GM12878 (cell line): ENCODE measurements around the gene SMOC2. TPM values are rescaled to one million over a fixed set of nuclear protein-coding genes. Genes with fewer than 3 reads are reported as not detected.

Experiments
- ATAC-seq: fragments of 200-7000 bp; cut with Tn5 transposase; 3 replicates; pipeline ENCODE4 v1.9.1; 2020; ENCODE audit warnings: mild to moderate bottlenecking, moderate library complexity
- BruUV-seq: library from RNA; stranded (reverse); fragments of 400-500 nt; replicated peaks from 2 replicates; lab custom pipeline; 2021; lab: Mats Ljungman, UMichigan
- CTCF ChIA-PET: fragments of 300-600 bp; sonication (Branson Sonifier 250); formaldehyde crosslinking; extraction: SDS; loops from one replicate; lab custom pipeline; 2021; ENCODE audit warnings: inconsistent platforms; lab: Yijun Ruan, JAX
- POLR2A ChIA-PET: fragments of 350-600 bp; formaldehyde crosslinking; extraction: SDS; loops from one replicate; lab custom pipeline; 2021; ENCODE audit warnings: inconsistent platforms; lab: Charles Lee
- RAD21 ChIA-PET: fragments of 300-600 bp; sonication (Branson Sonifier 250); formaldehyde crosslinking; loops from one replicate; lab custom pipeline; 2023; ENCODE audit warnings: antibody characterized with exemption; ENCODE audit not compliant: unreplicated experiment; lab: Charles Lee
- SMC1A ChIA-PET: fragments of 300-600 bp; sonication (Branson Sonifier 250); formaldehyde crosslinking; loops from one replicate; lab custom pipeline; 2023; ENCODE audit not compliant: unreplicated experiment, uncharacterized antibody; lab: Charles Lee
- DNase-seq: peaks from one replicate; pipeline ENCODE4 v3.0.0-alpha.2; 2011; ENCODE audit warnings: low read depth, low spot score
- FAIRE-seq: peaks from 3 replicates; lab custom pipeline; 2011; peaks lifted over from hg19 to GRCh38; lab: Jason Lieb, UNC
- H2AFZ ChIP-seq: 2 replicates; pipeline ENCODE4 v1.6.0; 2011; ENCODE audit warnings: low read depth, low read length, control low read depth; ENCODE audit not compliant: control insufficient read depth
- H3K27ac ChIP-seq: 2 replicates; pipeline ENCODE4 v1.5.1; 2011; ENCODE audit warnings: control low read depth; ENCODE audit not compliant: control insufficient read depth, insufficient read depth
- H3K27me3 ChIP-seq, 2 experiments: replicated peaks in 1 of 2; 2 replicates each; pipeline versions ENCODE4 v1.6.0 to v1.6.1; 2011; ENCODE audit warnings: low read length in 1 of 2; ENCODE audit not compliant: control insufficient read depth in 2 of 2, insufficient read depth in 2 of 2
- H3K36me3 ChIP-seq, 2 experiments: 2 replicates each; pipeline ENCODE4 v1.5.1; 2011; ENCODE audit warnings: low read length in 1 of 2; ENCODE audit not compliant: control insufficient read depth in 2 of 2, insufficient read depth in 2 of 2
- H3K4me1 ChIP-seq: 2 replicates; pipeline ENCODE4 v1.6.1; 2011; ENCODE audit warnings: mild to moderate bottlenecking, low read length, moderate library complexity, mixed read lengths; ENCODE audit not compliant: control insufficient read depth, insufficient read depth
- H3K4me2 ChIP-seq: 2 replicates; pipeline ENCODE4 v1.6.0; 2011; ENCODE audit warnings: control low read depth; ENCODE audit not compliant: control insufficient read depth, insufficient read depth
- H3K4me3 ChIP-seq: fragments of 200-600 bp; sonication (generic); 2 replicates; pipeline ENCODE4 v1.5.1; 2016
- H3K79me2 ChIP-seq: 2 replicates; pipeline ENCODE4 v1.6.0; 2011; ENCODE audit warnings: low read length; ENCODE audit not compliant: control insufficient read depth, insufficient read depth
- H3K9ac ChIP-seq: 2 replicates; pipeline ENCODE4 v1.8.0; 2011; ENCODE audit warnings: low read length, control low read depth, mixed read lengths; ENCODE audit not compliant: control insufficient read depth, insufficient read depth
- H3K9me3 ChIP-seq: replicated peaks from 3 replicates; pipeline ENCODE4 v1.5.1; 2011; ENCODE audit warnings: mild to moderate bottlenecking, low read length; ENCODE audit not compliant: control insufficient read depth, insufficient read depth
- H4K20me1 ChIP-seq: 2 replicates; pipeline ENCODE4 v1.6.0; 2011; ENCODE audit not compliant: control insufficient read depth, insufficient read depth
- CREM ChIP-seq: IDR thresholded peaks from 2 replicates; pipeline ENCODE4 v1.6.1; 2014; ENCODE audit warnings: antibody characterized with exemption, low read depth
- DPF2 ChIP-seq: fragments of 450-650 bp; IDR thresholded peaks from 2 replicates; pipeline ENCODE4 v1.6.1; 2017; ENCODE audit warnings: mild to moderate bottlenecking
- ETV6 ChIP-seq, 2 experiments: fragments of 450-650 bp in 1 of 2; IDR thresholded peaks in 1 of 2; conservative IDR thresholded peaks in 1 of 2; 2 replicates each; pipeline ENCODE4 v1.6.1; 2014; ENCODE audit warnings: antibody characterized with exemption in 1 of 2, borderline replicate concordance in 1 of 2, low read depth in 1 of 2, mild to moderate bottlenecking in 1 of 2, moderate library complexity in 1 of 2
- FOXM1 ChIP-seq: IDR thresholded peaks from 2 replicates; pipeline ENCODE4 v1.6.1; 2012; ENCODE audit warnings: low read depth, mild to moderate bottlenecking, inconsistent platforms, low read length, moderate library complexity
- MXI1 ChIP-seq: fragments of 150-350 bp; IDR thresholded peaks from 2 replicates; pipeline ENCODE4 v1.6.1; 2011; ENCODE audit warnings: low read depth, mild to moderate bottlenecking, inconsistent platforms, low read length, improper control_type of control experiment
- NR2C2 ChIP-seq: IDR thresholded peaks from 2 replicates; pipeline ENCODE4 v1.6.1; 2011; ENCODE audit warnings: borderline replicate concordance, low read depth; ENCODE audit not compliant: control insufficient read depth, insufficient read length
- NRF1 ChIP-seq: conservative IDR thresholded peaks from 2 replicates; pipeline ENCODE4 v1.6.1; 2011; ENCODE audit warnings: mild to moderate bottlenecking, low read depth, low read length, improper control_type of control experiment
- POLR2AphosphoS2 ChIP-seq: IDR thresholded peaks from 2 replicates; pipeline ENCODE4 v1.6.1; 2011; ENCODE audit warnings: low read depth, mild to moderate bottlenecking, low read length, improper control_type of control experiment, moderate library complexity
- POLR2AphosphoS5 ChIP-seq: IDR thresholded peaks from 2 replicates; pipeline ENCODE4 v1.6.1; 2011; ENCODE audit warnings: mild to moderate bottlenecking, low read length, inconsistent platforms
- SMAD1 ChIP-seq: fragments of 450-650 bp; IDR thresholded peaks from 2 replicates; pipeline ENCODE4 v1.6.1; 2018; ENCODE audit warnings: mild to moderate bottlenecking, low read depth; ENCODE audit not compliant: partially characterized antibody
- YY1 ChIP-seq: IDR thresholded peaks from 2 replicates; pipeline ENCODE4 v1.6.1; 2011; ENCODE audit warnings: low read depth, mild to moderate bottlenecking, low read length
- WGBS: methylation state at CpG from one replicate; pipeline ENCODE4 v1.1.6; 2016; ENCODE audit warnings: low lambda C conversion rate; ENCODE audit not compliant: insufficient replicate concordance, insufficient coverage; ENCODE audit errors: missing lambda C conversion rate; 5-methylcytosine and 5-hydroxymethylcytosine counted together
- in situ Hi-C: fragments of 300-500 bp; cut with MboI; formaldehyde crosslinking; loops from 9 replicates; pipeline ENCODE4 v1.14.3; 2018; ENCODE audit warnings: mixed read lengths
- intact Hi-C: fragments of 100-400 bp; cut with micrococcal nuclease; formaldehyde crosslinking; loops from one replicate; pipeline ENCODE4 v1.14.2; 2022; ENCODE audit not compliant: unreplicated experiment
- polyA plus RNA-seq, 11 experiments: library from polyadenylated mRNA; depleted of rRNA in 4 of 11; unstranded in 6 of 11; stranded (reverse) in 5 of 11; fragments of >200 nt; fragmentation: Nextera tagmentation in 4 of 11; fragmentation: Illumina TruSeq in 1 of 11; extraction: Ambion mirVana in 4 of 11; extraction: Trizol in 1 of 11; gene quantifications; 1 replicate in 1 of 11; 2 replicates in 10 of 11; pipeline versions ENCODE4 v1.2.1 to v1.2.3, GENCODE V29; 2011 to 2016; ENCODE audit warnings: inconsistent platforms in 2 of 11, missing spikeins in 2 of 11, low read depth in 1 of 11
- total RNA-seq, 4 experiments: library from RNA; depleted of rRNA in 3 of 4; stranded (reverse); fragments of >200 nt in 3 of 4; fragmentation: Illumina TruSeq in 1 of 4; extraction: Trizol in 1 of 4; gene quantifications; 2 replicates each; pipeline versions ENCODE4 v1.2.1 to v1.2.3, GENCODE V29; 2013 to 2021
- TF ChIP-seq, protein P1 (sequence below): IDR thresholded peaks from 2 replicates; pipeline ENCODE4 v1.6.1; 2012; ENCODE audit warnings: low read length, inconsistent platforms
- TF ChIP-seq, protein P2 (sequence below): fragments of 150-350 bp; IDR thresholded peaks from 2 replicates; pipeline ENCODE4 v1.6.1; 2016; ENCODE audit warnings: low read depth, low read length
- TF ChIP-seq, protein P3 (sequence below): fragments of 450-650 bp; formaldehyde crosslinking; IDR thresholded peaks from 2 replicates; pipeline ENCODE4 v1.4.0; 2020; ENCODE audit warnings: mild to moderate bottlenecking, moderate library complexity

Gene SMOC2
- total and polyA plus RNA-seq, 10 of the 15 experiments (the other 5 are each of a cell fraction or from before 2014, with no cell fraction given): 0.10 to 0.12 TPM; not detected in 8

DNA sequence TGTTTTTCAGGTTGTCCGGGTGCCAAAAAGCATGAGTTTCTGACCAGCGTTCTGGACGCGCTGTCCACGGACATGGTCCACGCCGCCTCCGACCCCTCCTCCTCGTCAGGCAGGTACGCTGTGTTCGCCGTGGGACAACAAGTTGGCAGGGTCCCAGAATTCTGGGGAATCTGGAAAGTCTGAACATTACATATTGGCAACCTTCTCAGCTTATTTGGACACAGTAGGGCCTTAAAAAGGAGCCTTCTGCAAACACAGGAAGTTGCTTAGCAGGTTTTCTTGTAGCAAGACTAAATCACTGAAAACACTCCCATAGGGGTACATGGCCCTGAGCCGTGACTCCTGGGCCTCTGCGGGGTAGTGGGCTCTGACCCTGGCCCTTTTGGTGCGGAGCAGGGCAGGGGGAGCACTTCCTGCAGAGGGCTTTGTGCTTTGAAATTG, 209.7 kb downstream of the SMOC2 start (continued):
- TF ChIP-seq, protein P1, sequence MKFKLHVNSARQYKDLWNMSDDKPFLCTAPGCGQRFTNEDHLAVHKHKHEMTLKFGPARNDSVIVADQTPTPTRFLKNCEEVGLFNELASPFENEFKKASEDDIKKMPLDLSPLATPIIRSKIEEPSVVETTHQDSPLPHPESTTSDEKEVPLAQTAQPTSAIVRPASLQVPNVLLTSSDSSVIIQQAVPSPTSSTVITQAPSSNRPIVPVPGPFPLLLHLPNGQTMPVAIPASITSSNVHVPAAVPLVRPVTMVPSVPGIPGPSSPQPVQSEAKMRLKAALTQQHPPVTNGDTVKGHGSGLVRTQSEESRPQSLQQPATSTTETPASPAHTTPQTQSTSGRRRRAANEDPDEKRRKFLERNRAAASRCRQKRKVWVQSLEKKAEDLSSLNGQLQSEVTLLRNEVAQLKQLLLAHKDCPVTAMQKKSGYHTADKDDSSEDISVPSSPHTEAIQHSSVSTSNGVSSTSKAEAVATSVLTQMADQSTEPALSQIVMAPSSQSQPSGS: no peak
- no peak for TF ChIP-seq DPF2
- TF ChIP-seq NRF1: no peak
- no peak for TF ChIP-seq POLR2AphosphoS2
- TF ChIP-seq FOXM1: no peak

DNA sequence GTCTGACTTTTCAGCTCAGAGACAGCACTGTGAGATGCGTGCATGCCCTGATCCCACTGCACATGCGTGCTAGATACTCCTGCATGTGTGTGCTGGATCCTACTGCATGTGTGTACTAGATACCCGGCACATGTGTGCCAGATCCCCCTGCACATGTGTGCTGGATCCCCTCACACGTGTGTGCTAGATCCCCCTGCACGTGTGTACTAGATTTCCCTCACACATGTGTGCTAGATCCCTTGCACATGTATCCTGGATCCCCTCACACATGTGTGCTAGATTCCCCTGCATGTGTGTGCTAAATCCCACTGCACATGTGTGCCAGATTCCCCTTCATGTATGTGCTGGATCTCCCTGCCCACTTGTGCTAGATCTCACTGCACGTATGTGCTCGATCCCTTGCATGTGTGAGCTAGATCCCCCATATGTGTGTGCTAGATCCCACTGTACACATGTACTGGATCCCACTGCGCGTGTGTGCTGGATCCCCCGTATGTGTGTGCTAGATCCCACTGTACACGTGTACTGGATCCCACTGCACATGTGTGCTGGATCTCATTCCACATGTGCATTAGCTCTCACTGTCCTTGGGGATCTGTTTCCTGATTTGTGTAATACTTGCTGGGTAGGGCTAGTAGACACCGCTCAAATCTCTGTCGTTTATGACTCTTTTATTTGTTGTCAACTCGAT, 214.6 kb downstream of the SMOC2 start:
- ChIA-PET RAD21 (no interaction called here), SMC1A (interaction anchor here (0.7 kb wide), 1 partner anchor 174 kb away, joined by 3 read pairs; no protein-coding TSS in a partner anchor), CTCF (no interaction called here), POLR2A (no interaction called here)
- intact Hi-C loops: no loop called here
- H3K9ac ChIP-seq: no peak overlapping the region
- no peak overlapping the region for H3K4me2 ChIP-seq
- in situ Hi-C loops: no loop called here
- no peak for DNase-seq
- H3K79me2 ChIP-seq: no peaks in the 10 kb centered on the region
- WGBS: 37% methylated on average over 14 of the region's 14 CpGs
- no TSS peak for BruUV-seq
- no peaks in the 10 kb centered on the region for H4K20me1 ChIP-seq
- no peaks in the 10 kb centered on the region for H3K4me1 ChIP-seq
- no peaks in the 10 kb centered on the region; the same call in 2 of the 3 replicates for H3K9me3 ChIP-seq
- no peak overlapping the region for H2AFZ ChIP-seq
- no peak overlapping the region for H3K4me3 ChIP-seq
- no peak overlapping the region for H3K27ac ChIP-seq
- H3K27me3 ChIP-seq: no peaks in the 10 kb centered on the region
- FAIRE-seq: no peak
- ATAC-seq: no peak
- H3K36me3 ChIP-seq: no peaks in the 10 kb centered on the region
- TF ChIP-seq MXI1: no peak
- TF ChIP-seq, protein P2, sequence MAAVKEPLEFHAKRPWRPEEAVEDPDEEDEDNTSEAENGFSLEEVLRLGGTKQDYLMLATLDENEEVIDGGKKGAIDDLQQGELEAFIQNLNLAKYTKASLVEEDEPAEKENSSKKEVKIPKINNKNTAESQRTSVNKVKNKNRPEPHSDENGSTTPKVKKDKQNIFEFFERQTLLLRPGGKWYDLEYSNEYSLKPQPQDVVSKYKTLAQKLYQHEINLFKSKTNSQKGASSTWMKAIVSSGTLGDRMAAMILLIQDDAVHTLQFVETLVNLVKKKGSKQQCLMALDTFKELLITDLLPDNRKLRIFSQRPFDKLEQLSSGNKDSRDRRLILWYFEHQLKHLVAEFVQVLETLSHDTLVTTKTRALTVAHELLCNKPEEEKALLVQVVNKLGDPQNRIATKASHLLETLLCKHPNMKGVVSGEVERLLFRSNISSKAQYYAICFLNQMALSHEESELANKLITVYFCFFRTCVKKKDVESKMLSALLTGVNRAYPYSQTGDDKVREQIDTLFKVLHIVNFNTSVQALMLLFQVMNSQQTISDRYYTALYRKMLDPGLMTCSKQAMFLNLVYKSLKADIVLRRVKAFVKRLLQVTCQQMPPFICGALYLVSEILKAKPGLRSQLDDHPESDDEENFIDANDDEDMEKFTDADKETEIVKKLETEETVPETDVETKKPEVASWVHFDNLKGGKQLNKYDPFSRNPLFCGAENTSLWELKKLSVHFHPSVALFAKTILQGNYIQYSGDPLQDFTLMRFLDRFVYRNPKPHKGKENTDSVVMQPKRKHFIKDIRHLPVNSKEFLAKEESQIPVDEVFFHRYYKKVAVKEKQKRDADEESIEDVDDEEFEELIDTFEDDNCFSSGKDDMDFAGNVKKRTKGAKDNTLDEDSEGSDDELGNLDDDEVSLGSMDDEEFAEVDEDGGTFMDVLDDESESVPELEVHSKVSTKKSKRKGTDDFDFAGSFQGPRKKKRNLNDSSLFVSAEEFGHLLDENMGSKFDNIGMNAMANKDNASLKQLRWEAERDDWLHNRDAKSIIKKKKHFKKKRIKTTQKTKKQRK: no peak
- no peak for TF ChIP-seq CREM
- no peak for TF ChIP-seq POLR2AphosphoS5
- no peak for TF ChIP-seq YY1
- TF ChIP-seq NR2C2: no peak
- TF ChIP-seq, protein P3, sequence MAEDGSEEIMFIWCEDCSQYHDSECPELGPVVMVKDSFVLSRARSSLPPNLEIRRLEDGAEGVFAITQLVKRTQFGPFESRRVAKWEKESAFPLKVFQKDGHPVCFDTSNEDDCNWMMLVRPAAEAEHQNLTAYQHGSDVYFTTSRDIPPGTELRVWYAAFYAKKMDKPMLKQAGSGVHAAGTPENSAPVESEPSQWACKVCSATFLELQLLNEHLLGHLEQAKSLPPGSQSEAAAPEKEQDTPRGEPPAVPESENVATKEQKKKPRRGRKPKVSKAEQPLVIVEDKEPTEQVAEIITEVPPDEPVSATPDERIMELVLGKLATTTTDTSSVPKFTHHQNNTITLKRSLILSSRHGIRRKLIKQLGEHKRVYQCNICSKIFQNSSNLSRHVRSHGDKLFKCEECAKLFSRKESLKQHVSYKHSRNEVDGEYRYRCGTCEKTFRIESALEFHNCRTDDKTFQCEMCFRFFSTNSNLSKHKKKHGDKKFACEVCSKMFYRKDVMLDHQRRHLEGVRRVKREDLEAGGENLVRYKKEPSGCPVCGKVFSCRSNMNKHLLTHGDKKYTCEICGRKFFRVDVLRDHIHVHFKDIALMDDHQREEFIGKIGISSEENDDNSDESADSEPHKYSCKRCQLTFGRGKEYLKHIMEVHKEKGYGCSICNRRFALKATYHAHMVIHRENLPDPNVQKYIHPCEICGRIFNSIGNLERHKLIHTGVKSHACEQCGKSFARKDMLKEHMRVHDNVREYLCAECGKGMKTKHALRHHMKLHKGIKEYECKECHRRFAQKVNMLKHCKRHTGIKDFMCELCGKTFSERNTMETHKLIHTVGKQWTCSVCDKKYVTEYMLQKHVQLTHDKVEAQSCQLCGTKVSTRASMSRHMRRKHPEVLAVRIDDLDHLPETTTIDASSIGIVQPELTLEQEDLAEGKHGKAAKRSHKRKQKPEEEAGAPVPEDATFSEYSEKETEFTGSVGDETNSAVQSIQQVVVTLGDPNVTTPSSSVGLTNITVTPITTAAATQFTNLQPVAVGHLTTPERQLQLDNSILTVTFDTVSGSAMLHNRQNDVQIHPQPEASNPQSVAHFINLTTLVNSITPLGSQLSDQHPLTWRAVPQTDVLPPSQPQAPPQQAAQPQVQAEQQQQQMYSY (CRISPR knock-in tag): no peak
- TF ChIP-seq ETV6 (conservative IDR thresholded peaks at IDR 0.05 in 1 of 2, IDR thresholded peaks at IDR 0.05 in 1 of 2; ENCODE audit: borderline replicate concordance in 1 of 2, low read depth in 1 of 2): no peak
- no peak for TF ChIP-seq SMAD1
